RWPE2 (cell line): ENCODE measurements around the gene OTOG.
A peak's percentile ranks its signal among the peaks of the same experiment; 100 is the strongest.

Experiments used
- ATAC-seq: fragments of 200-7000 bp; cut with Tn5 transposase; 3 replicates; pipeline ENCODE4 v1.9.1; 2021; ENCODE audit warnings: low read depth
- DNase-seq: peaks from one replicate; pipeline ENCODE4 v3.0.0-alpha.2; 2020; ENCODE audit warnings: low spot score
- H3K27ac ChIP-seq: fragments of 450-650 bp; 2 replicates; pipeline ENCODE4 v1.5.1; 2017; ENCODE audit warnings: mild to moderate bottlenecking; ENCODE audit not compliant: poor library complexity, severe bottlenecking
- H3K27me3 ChIP-seq: fragments of 250-450 bp; sonication (Bioruptor Pico); 2 replicates; pipeline ENCODE4 v1.5.1; 2021; ENCODE audit warnings: mild to moderate bottlenecking, moderate library complexity; ENCODE audit not compliant: insufficient read depth, poor library complexity, severe bottlenecking
- H3K36me3 ChIP-seq: fragments of 250-450 bp; sonication (Bioruptor Pico); 2 replicates; pipeline ENCODE4 v1.5.1; 2020; ENCODE audit warnings: low read depth, mild to moderate bottlenecking, moderate library complexity
- H3K4me1 ChIP-seq: fragments of 250-450 bp; sonication (Bioruptor Pico); 2 replicates; pipeline ENCODE4 v1.5.1; 2021; ENCODE audit warnings: mild to moderate bottlenecking, moderate library complexity; ENCODE audit not compliant: insufficient read depth, poor library complexity, severe bottlenecking
- H3K4me3 ChIP-seq: fragments of 250-450 bp; sonication (Bioruptor Pico); 2 replicates; pipeline ENCODE4 v1.5.1; 2021; ENCODE audit warnings: mild to moderate bottlenecking, moderate library complexity; ENCODE audit not compliant: severe bottlenecking
- H3K9me3 ChIP-seq: fragments of 250-450 bp; sonication (Bioruptor Pico); 2 replicates; pipeline ENCODE4 v1.5.1; 2021; ENCODE audit warnings: mild to moderate bottlenecking, moderate library complexity; ENCODE audit not compliant: severe bottlenecking
- CTCF ChIP-seq: fragments of 450-650 bp; IDR thresholded peaks from one replicate; pipeline ENCODE4 v1.5.1; 2017; ENCODE audit warnings: mild to moderate bottlenecking, moderate library complexity; ENCODE audit not compliant: poor library complexity, severe bottlenecking

OTOG gene

GRCh38 chr11:17547051-17547577, at the start of gene OTOG:
OTOG (plus strand) TSS chr11:17547259; CDS start chr11:17547373, 114 bp downstream.
- no peaks in the 10 kb centered on the region for H3K36me3 ChIP-seq
- H3K27me3 ChIP-seq, result no peaks in the 10 kb centered on the region
- ATAC-seq (peak; percentile 39; the same call in 2 of the 3 replicates), DNase-seq (no peak)
- no peaks in the 10 kb centered on the region for H3K4me1 ChIP-seq
- no peak within 1 kb of the TSS for H3K4me3 ChIP-seq
- H3K27ac ChIP-seq, result no peak within 1 kb of the TSS
- no peak for TF ChIP-seq CTCF
- no peaks in the 10 kb centered on the region for H3K9me3 ChIP-seq

GRCh38 chr11:17498058-17498457, 49.0 kb upstream of the OTOG start:
- Histone ChIP-seq H3K27ac (no peak overlapping the region), H3K4me1 (no peaks in the 10 kb centered on the region), H3K9me3 (no peaks in the 10 kb centered on the region), H3K27me3 (no peaks in the 10 kb centered on the region), H3K4me3 (no peak overlapping the region), H3K36me3 (no peaks in the 10 kb centered on the region)
- DNase-seq (no peak), ATAC-seq (no peak)
- TF ChIP-seq CTCF, result no peak

GRCh38 chr11:17498475-17498874, 48.6 kb upstream of the OTOG start:
- H3K4me1 ChIP-seq, result no peaks in the 10 kb centered on the region
- peak; percentile 51 for TF ChIP-seq CTCF
- no peaks in the 10 kb centered on the region for H3K27me3 ChIP-seq
- H3K27ac ChIP-seq, result no peak overlapping the region
- ATAC-seq (peak; percentile 74), DNase-seq (no peak)
- no peak overlapping the region for H3K4me3 ChIP-seq
- no peaks in the 10 kb centered on the region for H3K9me3 ChIP-seq
- H3K36me3 ChIP-seq, result no peaks in the 10 kb centered on the region

- ATAC-seq (no peak), DNase-seq (no peak)
- Histone ChIP-seq H3K27me3 (no peaks in the 10 kb centered on the region), H3K4me3 (no peak overlapping the region), H3K9me3 (no peaks in the 10 kb centered on the region), H3K4me1 (no peaks in the 10 kb centered on the region), H3K36me3 (no peaks in the 10 kb centered on the region), H3K27ac (no peak overlapping the region)
- no peak for TF ChIP-seq CTCF
Measured at GRCh38 chr11:17500673-17501072, 46.4 kb upstream of the OTOG start.

- no peak for DNase-seq
- no peaks in the 10 kb centered on the region for H3K27me3 ChIP-seq
- H3K36me3 ChIP-seq, result no peaks in the 10 kb centered on the region
- no peak overlapping the region for H3K4me3 ChIP-seq
- H3K9me3 ChIP-seq, result no peaks in the 10 kb centered on the region
- no peak for TF ChIP-seq CTCF
- no peaks in the 10 kb centered on the region for H3K4me1 ChIP-seq
- no peak overlapping the region for H3K27ac ChIP-seq
- no peak for ATAC-seq
Measured at GRCh38 chr11:17502630-17503029, 44.4 kb upstream of the OTOG start.
